Stimulated activated CD8-positive, alpha-beta memory T cell treated with anti-CD3 and anti-CD28 coated beads, Interleukin-15, amount 100 ng/mL, for 48 hours (primary cell): ENCODE data around the gene FGF11.

Experiments
- DNase-seq, 2 donors: peaks; one replicate each; pipeline ENCODE4 v3.0.0-alpha.2; 2020; ENCODE audit warnings: low read depth in 2 of 2

Gene FGF11

GRCh38 chr17:7408252-7408727, 31.0 kb upstream of the FGF11 start:
- DNase-seq, result no peak

GRCh38 chr17:7408863-7409262, 30.4 kb upstream of the FGF11 start:
- no peak for DNase-seq

GRCh38 chr17:7409716-7410115, 29.6 kb upstream of the FGF11 start:
- DNase-seq, result no peak

GRCh38 chr17:7410634-7411426, 28.5 kb upstream of the FGF11 start:
- no peak for DNase-seq

- DNase-seq, result no peak
Observed at GRCh38 chr17:7411427-7411750, 27.9 kb upstream of the FGF11 start.

GRCh38 chr17:7413346-7413985, 25.8 kb upstream of the FGF11 start:
- DNase-seq, result no peak

- no peak for DNase-seq
Observed at GRCh38 chr17:7414837-7415236, 24.5 kb upstream of the FGF11 start.

GRCh38 chr17:7415784-7416183, 23.5 kb upstream of the FGF11 start:
- DNase-seq, result no peak

GRCh38 chr17:7416323-7416722, 23.0 kb upstream of the FGF11 start:
- DNase-seq, result no peak

GRCh38 chr17:7417056-7417655, 22.2 kb upstream of the FGF11 start:
- no peak for DNase-seq

- DNase-seq, result no peak
Observed at GRCh38 chr17:7418472-7419152, 20.7 kb upstream of the FGF11 start.

GRCh38 chr17:7419819-7420610, 19.3 kb upstream of the FGF11 start, which contains the start of gene SPEM1:
TSS of gene SPEM1 (plus strand) at chr17:7420324. CDS start at chr17:7420385, 61 bp downstream.
- no peak for DNase-seq

- no peak for DNase-seq
Observed at GRCh38 chr17:7421186-7421585, 18.1 kb upstream of the FGF11 start.

- DNase-seq, result no peak
Observed at GRCh38 chr17:7423679-7424078, 15.6 kb upstream of the FGF11 start.

GRCh38 chr17:7425316-7425715, 14.0 kb upstream of the FGF11 start, which contains the start of gene SPEM2:
TSS of gene SPEM2 (plus strand) at chr17:7425616. CDS start at chr17:7425689, 73 bp downstream.
- no peak for DNase-seq

- no peak for DNase-seq
Observed at GRCh38 chr17:7425756-7426155, 13.6 kb upstream of the FGF11 start.

GRCh38 chr17:7426203-7426863, 13.0 kb upstream of the FGF11 start:
- no peak for DNase-seq

GRCh38 chr17:7426896-7427489, 12.3 kb upstream of the FGF11 start:
- DNase-seq, result no peak

GRCh38 chr17:7427549-7427948, 11.8 kb upstream of the FGF11 start:
- no peak for DNase-seq

- DNase-seq, result no peak
Observed at GRCh38 chr17:7428557-7428956, 10.8 kb upstream of the FGF11 start, which contains the start of gene SPEM3. TSS of gene SPEM3 (plus strand) at chr17:7428857. CDS start at chr17:7428903, 46 bp downstream.
